Pancreas (tissue), 10 donors: ENCODE data around the gene PGD. TPM values are rescaled to one million over a fixed set of nuclear protein-coding genes. Genes with fewer than 3 reads are reported as not detected.

Experiments
- ATAC-seq, 4 donors: fragments of 200-7000 bp; cut with Tn5 transposase; one replicate each; pipeline versions ENCODE4 v1.8.0 to v1.9.1; 2020; ENCODE audit warnings: mild to moderate bottlenecking in 4 of 4, moderate library complexity in 4 of 4
- DNase-seq, 6 donors: peaks; one replicate each; pipeline ENCODE4 v3.0.0-alpha.2; 2020
- FAIRE-seq: peaks from 2 replicates; lab custom pipeline; 2012; peaks lifted over from hg19 to GRCh38; lab: Jason Lieb, UNC
- H3K27ac ChIP-seq, 4 donors: fragments of 200-600 bp; sonication (generic); 1 replicate in 3 of 4; 2 replicates in 1 of 4; pipeline versions ENCODE4 v1.5.0 to v1.8.0; 2020
- H3K27me3 ChIP-seq, 4 donors: fragments of 200-600 bp; one replicate each; pipeline ENCODE4 v1.8.0; 2021
- H3K36me3 ChIP-seq, 3 donors: fragments of 200-600 bp; sonication (generic) in 1 of 3; one replicate each; pipeline versions ENCODE4 v1.5.0 to v1.8.0; 2020 to 2021
- H3K4me1 ChIP-seq, 3 donors: fragments of 200-600 bp; one replicate each; pipeline ENCODE4 v1.8.0; 2021
- H3K4me3 ChIP-seq, 4 donors: fragments of 200-600 bp; sonication (generic) in 2 of 4; one replicate each; pipeline versions ENCODE4 v1.5.0 to v1.8.0; 2020 to 2021
- H3K9me3 ChIP-seq, 4 donors: fragments of 200-600 bp; one replicate each; pipeline ENCODE4 v1.8.0; 2021
- CTCF ChIP-seq, 4 donors: fragments of 200-600 bp; sonication (generic) in 3 of 4; IDR thresholded peaks; one replicate each; pipeline versions ENCODE4 v1.5.0 to v1.8.0; 2021; ENCODE audit warnings: antibody characterized with exemption in 4 of 4
- WGBS, 2 donors: extraction: QIAGEN DNeasy Blood & Tissue Kit; methylation state at CpG; one replicate each; pipeline ENCODE4 v1.1.7; 2013; 5-methylcytosine and 5-hydroxymethylcytosine counted together
- intact Hi-C, 3 donors: fragments of 100-400 bp; cut with DNase I; formaldehyde crosslinking; loops; one replicate each; pipeline versions ENCODE4 v1.11.1 to v1.14.2; 2022
- polyA plus RNA-seq, 2 donors: library from polyadenylated mRNA; stranded (reverse); fragments of 200-250 nt; gene quantifications; one replicate each; pipeline ENCODE4 v1.2.3, GENCODE V29; 2013
- total RNA-seq, 6 donors: library from RNA; stranded (reverse); fragmentation: NEBNext Ultra II Directional in 4 of 6; extraction: Animal tissue kit (Norgen Biotek cat#: 25700) in 4 of 6; gene quantifications; one replicate each; pipeline versions ENCODE4 v1.2.1 to v1.2.4, GENCODE V29; 2021 to 2023
- donor health status: healthy with polysubstance abuse.
- donor health status: DM: no; HTN: no; CAD: no; lungs with moderate emphysema.
- donor health status: DM: no; HTN: no; CAD: no.
- donor health status: control.
- donor health status: control.
- donor health status: Bipolar disorder and iron deficiency.
- donor health status: DM: yes; HTN: yes; CAD: no.
- donor health status: DM: no; HTN: no; CAD: no.
- donor health status: DM: no; HTN: no; CAD: no.
- donor health status: DM: yes; HTN: yes; CAD: no.

The PGD gene
- total and polyA plus RNA-seq, 8 donors, result 12.7 to 40.0 (median 23.3) TPM

GRCh38 chr1:10429868-10430215 lies 31.0 kb downstream of the PGD start:
- DNase-seq (no peak), FAIRE-seq (no peak), ATAC-seq (peak in 1 of 4 donors; percentile 1)
- Histone ChIP-seq H3K4me1 (peaks cover 0 to 5% (median 5%) of the 10 kb centered on the region in 3 donors), H3K9me3 (no peaks in the 10 kb centered on the region), H3K36me3 (no peaks in the 10 kb centered on the region), H3K4me3 (peak overlapping the region; percentile 49 to 83 (median 59)), H3K27ac (peak overlapping the region in 1 of 4 donors; percentile 30), H3K27me3 (no peaks in the 10 kb centered on the region)
- 13 to 14% methylated on average over 16 of the region's 16 CpGs for WGBS, 2 donors
- TF ChIP-seq CTCF (IDR thresholded peaks at IDR 0.05), result no peak
- intact Hi-C loops, result loop anchor here in 2 of 3 donors (5.0 kb wide), 2 partner anchors 53 to 62 kb away; no protein-coding TSS in a partner anchor

GRCh38 chr1:10430216-10431069 lies 31.6 kb downstream of the PGD start, which contains the start of gene CENPS:
CENPS (plus strand) TSS chr1:10430433; CDS start chr1:10430518, 85 bp downstream.
- ATAC-seq (peak; percentile 95 to 98 (median 98)), FAIRE-seq (no peak), DNase-seq (peak; percentile 88 to 98 (median 94))
- Histone ChIP-seq H3K27ac (peak within 1 kb of the TSS in 1 of 4 donors; percentile 30), H3K36me3 (no peaks in the 10 kb centered on the region), H3K9me3 (no peaks in the 10 kb centered on the region), H3K4me1 (peaks cover 0 to 5% (median 5%) of the 10 kb centered on the region in 3 donors), H3K4me3 (peak within 1 kb of the TSS; percentile 49 to 83 (median 59)), H3K27me3 (no peaks in the 10 kb centered on the region)
- 0% methylated on average over 60 to 95 of the region's 95 CpGs for WGBS, 2 donors
- intact Hi-C loops, result loop anchor here in 1 of 3 donors (5.0 kb wide), 1 partner anchor 62 kb away; no protein-coding TSS in a partner anchor
- TF ChIP-seq CTCF (IDR thresholded peaks at IDR 0.05), result peak; percentile 93 to 98 (median 97)

- H3K4me3 ChIP-seq, result peak overlapping the region; percentile 49 to 83 (median 59)
- no peak overlapping the region for H3K27ac ChIP-seq
- no peaks in the 10 kb centered on the region for H3K9me3 ChIP-seq
- intact Hi-C loops, result loop anchor here in 1 of 3 donors (5.0 kb wide), 1 partner anchor 61 kb away; no protein-coding TSS in a partner anchor
- H3K4me1 ChIP-seq, result peaks cover 0 to 5% (median 5%) of the 10 kb centered on the region in 3 donors
- no peaks in the 10 kb centered on the region for H3K27me3 ChIP-seq
- 15 to 16% methylated on average over 30 of the region's 30 CpGs for WGBS, 2 donors
- no peak for TF ChIP-seq CTCF (IDR thresholded peaks at IDR 0.05)
- no peak for DNase-seq
- no peaks in the 10 kb centered on the region for H3K36me3 ChIP-seq
- FAIRE-seq, result no peak
- peak in 2 of 4 donors; percentile 0 to 1 for ATAC-seq
These were observed 32.3 kb downstream of the PGD start for GRCh38 chr1:10431070-10431730.

GRCh38 chr1:10432910-10433700 lies 34.2 kb downstream of the PGD start:
- Histone ChIP-seq H3K4me1 (peaks cover 0 to 5% (median 5%) of the 10 kb centered on the region in 3 donors), H3K36me3 (no peaks in the 10 kb centered on the region), H3K27me3 (no peaks in the 10 kb centered on the region), H3K4me3 (no peak overlapping the region), H3K9me3 (no peaks in the 10 kb centered on the region), H3K27ac (no peak overlapping the region)
- intact Hi-C loops, result loop anchor here in 1 of 3 donors (5.0 kb wide), 1 partner anchor 59 kb away; no protein-coding TSS in a partner anchor
- no peak for DNase-seq
- no peak for ATAC-seq
- 66 to 72% methylated on average over 14 of the region's 14 CpGs for WGBS, 2 donors
- FAIRE-seq, result no peak
- TF ChIP-seq CTCF (IDR thresholded peaks at IDR 0.05), result no peak
